Esophagus (tissue), 2 donors: ENCODE measurements around the gene DOCK9. TPM values are rescaled to one million over a fixed set of nuclear protein-coding genes. Genes with fewer than 3 reads are reported as not detected.
A peak's percentile ranks its signal among the peaks of the same experiment; 100 is the strongest.

Experiments used
- H3K27ac ChIP-seq, 2 donors: one replicate each; pipeline ENCODE4 v1.5.1; 2013; ENCODE audit warnings: low read depth in 2 of 2, mild to moderate bottlenecking in 2 of 2, inconsistent platforms in 1 of 2, low read length in 1 of 2, moderate library complexity in 1 of 2
- H3K27me3 ChIP-seq, 2 donors: one replicate each; pipeline ENCODE4 v1.6.1; 2013; ENCODE audit warnings: low read length in 2 of 2, control low read depth in 1 of 2, mild to moderate bottlenecking in 1 of 2; ENCODE audit not compliant: insufficient read depth in 2 of 2, control insufficient read depth in 1 of 2
- H3K36me3 ChIP-seq, 2 donors: one replicate each; pipeline ENCODE4 v1.6.1; 2013; ENCODE audit warnings: low read length in 1 of 2; ENCODE audit not compliant: control insufficient read depth in 2 of 2, insufficient read depth in 2 of 2
- H3K4me1 ChIP-seq, 2 donors: one replicate each; pipeline ENCODE4 v1.6.1; 2013; ENCODE audit warnings: low read length in 1 of 2; ENCODE audit not compliant: control insufficient read depth in 2 of 2, insufficient read depth in 2 of 2
- H3K4me3 ChIP-seq, 2 donors: one replicate each; pipeline ENCODE4 v1.5.1; 2013; ENCODE audit warnings: low read length in 2 of 2, mild to moderate bottlenecking in 2 of 2, low read depth in 1 of 2, moderate library complexity in 1 of 2
- H3K9me3 ChIP-seq, 2 donors: one replicate each; pipeline ENCODE4 v1.6.1; 2013; ENCODE audit warnings: mild to moderate bottlenecking in 2 of 2, low read depth in 1 of 2, low read length in 1 of 2, moderate library complexity in 1 of 2; ENCODE audit not compliant: control insufficient read depth in 2 of 2, insufficient read depth in 1 of 2
- WGBS, 2 donors: extraction: QIAGEN DNeasy Blood & Tissue Kit; methylation state at CpG; one replicate each; pipeline ENCODE4 v1.1.7; 2013; 5-methylcytosine and 5-hydroxymethylcytosine counted together
- polyA plus RNA-seq, 2 donors: library from polyadenylated mRNA; stranded (reverse); fragments of 200-250 nt; gene quantifications; one replicate each; pipeline ENCODE4 v1.2.3, GENCODE V29; 2013
- donor health status: healthy with polysubstance abuse.
- donor health status: Bipolar disorder and iron deficiency.

DOCK9 gene
- 10 to 100 TPM; 69.1 to 83.1 TPM for polyA plus RNA-seq

- no peaks in the 10 kb centered on the region for H3K36me3 ChIP-seq
- H3K9me3 ChIP-seq, result no peaks in the 10 kb centered on the region
- no peaks in the 10 kb centered on the region for H3K27me3 ChIP-seq
- H3K27ac ChIP-seq, result peak within 1 kb of the TSS; percentile 18 to 65
- H3K4me3 ChIP-seq, result peak within 1 kb of the TSS; percentile 2 to 28
- WGBS, 2 donors, result 26 to 29% methylated on average over 16 of the region's 16 CpGs
- peaks cover 0 to 7% of the 10 kb centered on the region in 2 donors for H3K4me1 ChIP-seq
Observed at GRCh38 chr13:98977568-98978265, at the start of gene DOCK9. Gene DOCK9, minus strand, starts transcription at chr13:98978064. Its CDS starts 155 bp downstream, at chr13:98977909.

GRCh38 chr13:99027260-99027659, 49.4 kb upstream of the DOCK9 start:
- Histone ChIP-seq H3K36me3 (no peaks in the 10 kb centered on the region), H3K9me3 (no peaks in the 10 kb centered on the region), H3K4me1 (peaks cover 0 to 3% of the 10 kb centered on the region in 2 donors), H3K4me3 (no peak overlapping the region), H3K27ac (no peak overlapping the region), H3K27me3 (no peaks in the 10 kb centered on the region)
- 86 to 91% methylated on average over 7 of the region's 7 CpGs for WGBS, 2 donors

DNA sequence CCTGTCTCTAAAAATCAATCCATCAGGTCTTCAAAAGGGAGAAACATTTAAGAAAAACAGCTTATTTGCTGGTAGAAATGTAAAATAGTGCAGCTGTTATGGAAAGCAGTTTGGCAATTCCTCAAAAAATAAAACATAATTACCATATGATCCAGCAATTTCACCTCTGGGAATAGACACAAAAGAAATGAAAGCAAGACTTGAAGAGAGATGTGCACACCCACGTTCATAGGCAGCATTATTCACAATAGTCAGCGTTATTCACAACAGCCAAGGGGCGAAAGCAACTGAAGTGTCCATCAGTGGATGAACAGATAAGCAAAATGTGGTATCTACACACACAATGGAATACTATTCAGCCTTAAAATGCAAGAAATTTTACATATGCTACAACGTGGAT, 45.1 kb upstream of the DOCK9 start:
- WGBS, 2 donors, result 37 to 52% methylated on average over 4 of the region's 4 CpGs
- no peak overlapping the region for H3K27ac ChIP-seq
- no peaks in the 10 kb centered on the region for H3K4me1 ChIP-seq
- H3K27me3 ChIP-seq, result no peaks in the 10 kb centered on the region
- H3K36me3 ChIP-seq, result no peaks in the 10 kb centered on the region
- H3K4me3 ChIP-seq, result no peak overlapping the region
- no peaks in the 10 kb centered on the region for H3K9me3 ChIP-seq

DNA sequence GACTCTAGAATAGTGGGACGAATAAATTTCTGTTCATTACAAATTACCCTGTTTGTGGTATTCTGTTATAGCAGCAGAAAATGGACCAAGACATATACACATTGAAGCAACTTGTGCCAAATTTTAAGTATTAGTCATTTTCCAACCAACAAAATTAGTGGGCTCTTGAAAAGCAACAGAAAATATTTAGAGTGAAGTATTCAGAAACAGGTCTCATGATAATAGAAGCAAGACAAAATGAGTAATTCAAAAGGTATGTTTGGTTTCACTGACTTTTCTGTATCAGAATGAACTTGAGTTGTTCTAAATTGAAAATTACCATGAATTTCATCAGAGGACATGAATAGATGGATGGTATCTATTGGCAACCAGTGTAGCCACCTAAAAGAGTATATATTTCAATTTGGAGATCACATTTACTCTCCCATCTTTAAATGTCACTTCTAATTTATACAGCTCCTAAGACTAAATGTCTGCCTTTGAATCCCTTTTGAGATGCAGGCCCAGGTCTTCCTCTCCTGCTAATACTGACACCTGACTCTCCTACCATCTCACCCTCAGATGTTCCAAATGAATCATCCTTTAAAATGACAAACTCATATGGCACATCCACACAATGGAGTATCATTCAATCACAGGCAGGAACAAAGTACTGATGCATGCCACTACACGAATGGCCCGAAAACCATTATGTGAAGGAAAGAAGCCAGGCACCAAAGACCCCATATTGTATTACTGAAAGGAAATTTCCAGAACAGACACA, 40.7 kb upstream of the DOCK9 start:
- WGBS, 2 donors, result 88 to 95% methylated on average over 3 of the region's 3 CpGs
- H3K36me3 ChIP-seq, result peaks cover 0 to under 1% of the 10 kb centered on the region in 2 donors

DNA sequence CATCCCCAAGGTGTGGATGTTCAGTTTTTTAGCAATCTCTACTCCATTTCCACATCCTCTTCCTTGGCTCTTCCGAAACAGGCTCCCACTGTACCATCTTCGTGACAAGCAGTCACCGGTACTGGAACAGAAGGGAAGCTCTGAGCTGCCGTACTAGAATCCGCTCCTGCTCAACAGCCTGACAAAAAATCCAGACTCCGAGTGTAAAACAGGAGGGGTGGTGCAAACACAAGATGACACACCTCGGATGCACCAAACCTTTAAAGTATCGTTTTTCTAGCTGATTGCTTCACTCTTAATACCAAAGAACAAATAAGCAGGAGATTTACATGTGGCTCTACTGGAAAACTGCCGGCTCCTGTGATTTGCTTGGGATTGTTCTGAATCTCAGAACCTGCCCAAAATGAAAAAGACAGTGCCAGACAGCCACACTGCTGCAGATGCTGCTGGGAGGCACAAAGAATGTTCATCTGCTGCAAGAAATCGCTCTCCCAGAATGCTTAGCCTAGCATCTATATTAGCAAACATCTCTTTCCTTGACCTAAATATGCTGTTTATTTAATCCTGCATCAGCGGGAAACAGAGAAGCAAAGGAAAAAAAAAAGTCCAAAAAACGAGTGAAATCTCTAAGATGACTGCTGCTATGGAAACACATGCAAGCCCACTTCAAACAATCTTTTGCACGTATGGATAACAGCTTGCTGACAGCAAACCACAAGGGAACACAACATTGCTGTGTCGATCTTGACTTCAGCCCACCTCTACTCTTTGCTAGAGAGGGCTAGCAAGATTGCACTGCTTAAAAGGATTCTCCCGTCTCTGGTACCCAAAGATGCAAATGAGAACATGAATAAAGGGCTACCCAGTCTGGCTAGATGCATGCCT, 38.0 kb upstream of the DOCK9 start:
- peaks cover 7 to 11% of the 10 kb centered on the region in 2 donors for H3K4me1 ChIP-seq
- H3K9me3 ChIP-seq, result no peaks in the 10 kb centered on the region
- 57% methylated on average over 15 of the region's 15 CpGs for WGBS, 2 donors
- H3K36me3 ChIP-seq, result peaks cover 0 to 3% of the 10 kb centered on the region in 2 donors
- H3K4me3 ChIP-seq, result no peak overlapping the region
- peak overlapping the region in 1 of 2 donors; percentile 51 for H3K27ac ChIP-seq
- no peaks in the 10 kb centered on the region for H3K27me3 ChIP-seq

More for the DNA sequence above, 40.7 kb upstream of the DOCK9 start:
- Histone ChIP-seq H3K4me1 (peaks cover 7% of the 10 kb centered on the region in 2 donors), H3K9me3 (no peaks in the 10 kb centered on the region), H3K27ac (no peak overlapping the region), H3K4me3 (no peak overlapping the region), H3K27me3 (no peaks in the 10 kb centered on the region)

- Histone ChIP-seq H3K27me3 (no peaks in the 10 kb centered on the region), H3K9me3 (no peaks in the 10 kb centered on the region), H3K4me3 (no peak overlapping the region), H3K4me1 (peaks cover 7 to 13% of the 10 kb centered on the region in 2 donors), H3K27ac (no peak overlapping the region), H3K36me3 (peaks cover 0 to 3% of the 10 kb centered on the region in 2 donors)
- 76 to 81% methylated on average over 4 of the region's 4 CpGs for WGBS, 2 donors
Observed at GRCh38 chr13:99014522-99014921, 36.7 kb upstream of the DOCK9 start.

DNA sequence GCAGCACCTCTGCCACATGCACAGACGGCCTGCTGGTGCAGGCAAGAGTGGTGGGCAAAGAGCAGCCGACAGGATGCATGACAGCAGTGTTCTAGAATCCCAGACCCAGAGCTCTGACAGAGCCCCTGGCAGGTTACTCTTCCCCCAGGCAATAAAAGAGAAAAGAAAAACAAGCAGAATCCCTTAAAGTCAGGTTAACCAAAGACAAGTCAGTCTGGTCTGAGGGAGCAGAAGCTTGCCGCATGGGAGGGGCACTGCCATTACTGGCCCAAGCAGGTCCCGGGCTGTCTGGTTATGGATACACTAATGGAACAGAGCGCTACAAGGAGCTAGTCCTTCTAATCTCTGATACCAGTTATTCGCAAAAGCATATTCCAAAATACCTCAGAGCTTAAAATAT, 36.1 kb upstream of the DOCK9 start:
- Histone ChIP-seq H3K36me3 (peaks cover 0 to 3% of the 10 kb centered on the region in 2 donors), H3K9me3 (no peaks in the 10 kb centered on the region), H3K27ac (no peak overlapping the region), H3K4me3 (no peak overlapping the region), H3K4me1 (peaks cover 7 to 13% of the 10 kb centered on the region in 2 donors), H3K27me3 (no peaks in the 10 kb centered on the region)
- 54 to 75% methylated on average over 6 of the region's 6 CpGs for WGBS, 2 donors

GRCh38 chr13:99012539-99012938, 34.7 kb upstream of the DOCK9 start:
- no peaks in the 10 kb centered on the region for H3K27me3 ChIP-seq
- H3K4me3 ChIP-seq, result no peak overlapping the region
- H3K36me3 ChIP-seq, result peaks cover 0 to 3% of the 10 kb centered on the region in 2 donors
- no peak overlapping the region for H3K27ac ChIP-seq
- peaks cover 7 to 13% of the 10 kb centered on the region in 2 donors for H3K4me1 ChIP-seq
- 71 to 89% methylated on average over 1 of the region's 1 CpG for WGBS, 2 donors
- H3K9me3 ChIP-seq, result no peaks in the 10 kb centered on the region

- Histone ChIP-seq H3K27ac (no peak overlapping the region), H3K4me1 (peaks cover 4 to 13% of the 10 kb centered on the region in 2 donors)
- 46 to 57% methylated on average over 4 of the region's 4 CpGs for WGBS, 2 donors
Observed at GRCh38 chr13:99009987-99010551, 32.2 kb upstream of the DOCK9 start.

More at GRCh38 chr13:99009987-99010551, 32.2 kb upstream of the DOCK9 start:
- peaks cover 0 to 3% of the 10 kb centered on the region in 2 donors for H3K36me3 ChIP-seq
- no peaks in the 10 kb centered on the region for H3K27me3 ChIP-seq
- H3K4me3 ChIP-seq, result no peak overlapping the region
- H3K9me3 ChIP-seq, result no peaks in the 10 kb centered on the region
